GM23248 (cell line): ENCODE results near the gene SULT4A1.

ENCODE experiments used
- EZH2 ChIP-seq: fragments of 200-600 bp; sonication (generic); IDR thresholded peaks from 2 replicates; pipeline ENCODE4 v1.6.1; 2018; ENCODE audit warnings: antibody characterized with exemption, mild to moderate bottlenecking; ENCODE audit not compliant: insufficient read depth, poor library complexity, severe bottlenecking
- EZH2phosphoT487 ChIP-seq: fragments of 200-600 bp; sonication (generic); IDR thresholded peaks from 2 replicates; pipeline ENCODE4 v1.6.1; 2018; ENCODE audit warnings: antibody characterized with exemption, moderate library complexity, mild to moderate bottlenecking, low read depth; ENCODE audit not compliant: insufficient read depth

DNA sequence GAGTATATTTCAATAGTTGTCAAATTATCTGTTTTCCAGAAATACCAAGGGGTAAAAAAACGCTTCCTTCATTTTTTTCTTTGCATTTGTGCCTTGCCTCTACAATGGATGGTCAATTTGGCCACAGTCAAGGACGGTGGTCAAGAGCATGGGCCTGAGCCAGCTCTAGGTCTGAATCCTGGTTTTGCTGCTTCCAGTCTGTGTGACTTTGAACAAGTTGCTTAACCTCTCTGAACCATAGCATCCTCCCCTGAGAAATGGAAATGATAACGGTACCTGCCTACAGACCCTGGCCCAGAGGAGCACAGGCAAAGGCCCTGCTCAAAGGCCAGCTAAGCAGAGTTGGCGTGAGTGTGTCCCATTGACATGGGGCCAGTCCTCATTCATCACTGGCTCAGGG lies 26.4 kb upstream of the SULT4A1 start:
- TF ChIP-seq EZH2phosphoT487 (no peak), EZH2 (no peak)
